ENCODE data around the gene AARS2.
"Not testable (repeated sequence)": the region's sequence is repeated elsewhere in the genome, so short reads cannot be mapped to it uniquely, and the experiment has no call there.

Gene AARS2

DNA sequence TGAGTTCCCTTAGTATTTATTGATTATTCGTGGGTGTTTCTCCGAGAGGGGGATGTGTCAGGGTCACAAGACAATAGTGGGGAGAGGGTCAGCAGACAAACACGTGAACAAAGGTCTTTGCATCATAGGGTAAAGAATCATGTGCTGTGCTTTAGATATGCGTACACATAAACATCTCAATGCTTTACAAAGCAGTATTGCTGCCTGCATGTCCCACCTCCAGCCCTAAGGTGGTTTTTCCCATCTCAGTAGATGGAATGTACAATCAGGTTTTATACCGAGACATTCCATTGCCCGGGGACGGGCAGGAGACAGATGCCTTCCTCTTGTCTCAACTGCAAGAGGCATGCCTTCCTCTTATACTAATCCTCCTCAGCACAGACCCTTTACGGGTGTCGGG, 15.1 kb upstream of the AARS2 start:
- DNase-seq = not testable (repeated sequence)

DNA sequence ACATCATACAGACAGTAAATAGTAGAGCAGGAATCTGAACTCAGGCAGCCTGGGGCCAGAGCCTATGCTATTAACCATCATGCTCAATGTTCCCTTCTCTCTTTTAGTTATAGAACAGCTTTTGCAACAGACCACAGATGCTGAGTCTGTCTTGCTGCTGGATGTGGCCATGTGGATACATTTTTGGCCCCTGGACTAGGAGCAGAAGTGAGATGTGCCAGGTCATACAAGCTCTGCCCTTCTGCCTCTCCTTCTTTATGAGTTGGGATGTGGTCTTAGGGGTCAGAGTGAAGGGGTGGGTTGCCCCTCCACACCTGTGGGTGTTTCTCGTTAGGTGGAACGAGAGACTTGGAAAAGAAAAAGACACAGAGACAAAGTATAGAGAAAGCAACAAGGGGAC, 14.6 kb upstream of the AARS2 start:
- DNase-seq = no peak

DNA sequence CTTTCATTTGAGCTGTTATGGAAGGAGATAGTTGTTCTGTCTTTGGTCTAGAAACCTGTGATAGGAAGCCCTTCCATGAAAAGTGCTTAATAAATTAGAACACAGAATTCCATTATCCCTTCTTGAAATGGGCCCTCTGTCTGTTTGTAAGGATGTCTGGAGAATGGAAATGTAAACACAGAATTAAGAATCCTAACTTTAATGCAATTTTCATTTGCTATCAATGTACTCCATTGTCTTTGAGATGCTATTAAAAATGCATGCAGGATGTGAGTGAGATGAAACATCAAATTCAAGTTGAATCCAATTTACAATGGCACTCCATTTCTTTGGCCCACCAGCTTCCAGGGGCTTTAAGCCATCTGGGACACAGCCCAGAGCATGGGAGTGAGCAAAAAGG, 13.9 kb upstream of the AARS2 start:
- DNase-seq = no peak

DNA sequence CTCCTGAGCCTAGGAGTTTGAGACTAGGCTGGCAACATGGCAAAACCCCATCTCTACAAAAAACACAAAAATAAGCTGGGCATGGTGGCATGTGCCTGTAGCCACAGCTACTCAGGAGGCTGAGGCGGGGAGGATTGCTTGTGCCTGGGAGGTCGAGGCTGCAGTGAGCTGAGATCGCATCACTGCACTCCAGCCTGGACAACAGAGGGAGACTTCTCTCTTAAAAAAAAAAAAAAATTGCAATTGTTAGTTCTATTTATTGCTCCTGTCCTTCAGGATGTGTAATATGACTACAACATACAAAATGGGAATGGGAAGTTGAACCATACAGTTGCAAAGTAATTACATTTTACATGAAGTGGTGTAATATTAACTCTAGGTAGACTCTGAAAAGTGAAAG, 8.1 kb upstream of the AARS2 start:
- no peak for DNase-seq

DNA sequence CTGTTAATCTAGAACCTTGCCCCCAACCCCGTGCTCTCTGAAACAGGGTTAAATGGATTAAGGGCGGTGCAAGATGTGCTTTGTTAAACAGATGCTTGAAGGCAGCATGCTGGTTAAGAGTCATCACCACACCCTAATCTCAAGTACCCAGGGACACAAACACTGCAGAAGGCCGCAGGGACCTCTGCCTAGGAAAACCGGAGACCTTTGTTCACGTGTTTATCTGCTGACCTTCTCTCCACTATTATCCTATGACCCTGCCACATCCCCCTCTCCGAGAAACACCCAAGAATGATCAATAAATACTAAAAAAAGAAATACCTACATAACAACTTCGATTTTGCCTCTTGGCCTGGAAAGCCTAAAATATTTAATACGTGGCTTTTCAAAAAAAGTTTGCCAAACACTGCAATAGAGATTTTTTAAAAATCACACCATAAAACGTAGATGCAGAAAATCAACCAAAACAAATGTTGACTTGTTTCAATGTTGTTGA, 4.0 kb upstream of the AARS2 start:
- DNase-seq = not testable (repeated sequence)

DNA sequence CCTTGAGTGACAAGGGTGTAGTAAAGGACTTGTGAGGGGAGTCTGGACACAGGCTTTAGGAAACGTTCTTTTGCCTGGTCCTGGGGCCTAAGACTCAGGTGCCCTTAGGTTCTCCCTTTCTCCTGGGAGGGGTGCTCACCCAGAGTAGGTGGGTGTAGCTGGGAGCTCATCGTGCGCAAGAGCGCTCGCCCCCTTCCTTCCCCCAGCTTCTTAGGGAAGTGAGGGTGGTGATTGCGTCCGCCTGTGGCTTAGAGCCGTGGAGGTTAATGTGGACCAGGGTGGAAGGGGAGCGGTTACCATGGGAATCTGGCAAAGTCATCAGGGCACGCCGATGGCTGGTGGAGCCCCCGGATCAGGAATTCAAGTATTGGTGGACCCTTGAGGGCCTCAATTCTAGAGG, 3.3 kb upstream of the AARS2 start:
- no peak for DNase-seq

DNA sequence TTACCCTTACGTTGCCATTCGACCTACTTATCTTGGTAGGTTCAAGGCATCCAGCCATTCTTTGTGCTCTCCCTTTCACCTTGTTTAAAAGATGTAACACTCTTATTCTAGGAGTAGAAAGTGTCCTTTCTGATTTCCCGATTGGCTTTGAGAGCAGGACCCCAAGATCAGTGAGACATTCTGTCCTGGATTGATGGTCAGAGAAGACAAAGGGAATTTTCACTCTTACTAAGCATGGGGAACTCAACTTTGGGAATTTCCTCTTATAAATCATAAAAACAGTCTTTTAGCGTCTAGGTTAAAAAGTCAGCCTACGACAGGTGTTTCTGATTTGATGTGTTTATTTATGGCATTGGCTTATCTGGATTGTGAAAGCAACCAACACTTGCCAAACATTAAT, 2.8 kb upstream of the AARS2 start:
- DNase-seq = no peak

DNA sequence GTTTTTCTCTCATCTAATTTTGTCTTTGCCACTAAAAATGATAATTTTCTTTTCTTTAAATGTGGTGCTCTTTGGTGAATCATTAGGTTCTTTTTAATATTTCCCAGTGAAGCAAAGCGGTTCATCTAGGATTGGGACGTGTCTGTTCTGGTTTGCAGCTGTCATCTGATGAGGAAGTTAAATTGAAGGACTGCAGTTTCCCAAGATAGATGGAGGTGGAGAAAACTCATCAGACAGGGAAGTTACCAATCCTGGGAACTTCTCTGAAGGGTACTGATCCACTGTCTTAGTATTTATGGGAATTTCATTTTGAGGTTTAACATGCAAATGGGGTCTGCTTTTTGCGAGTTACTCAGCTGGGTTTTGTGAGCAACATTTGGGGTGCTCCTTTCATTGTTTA, 2.4 kb upstream of the AARS2 start:
- DNase-seq = no peak

DNA sequence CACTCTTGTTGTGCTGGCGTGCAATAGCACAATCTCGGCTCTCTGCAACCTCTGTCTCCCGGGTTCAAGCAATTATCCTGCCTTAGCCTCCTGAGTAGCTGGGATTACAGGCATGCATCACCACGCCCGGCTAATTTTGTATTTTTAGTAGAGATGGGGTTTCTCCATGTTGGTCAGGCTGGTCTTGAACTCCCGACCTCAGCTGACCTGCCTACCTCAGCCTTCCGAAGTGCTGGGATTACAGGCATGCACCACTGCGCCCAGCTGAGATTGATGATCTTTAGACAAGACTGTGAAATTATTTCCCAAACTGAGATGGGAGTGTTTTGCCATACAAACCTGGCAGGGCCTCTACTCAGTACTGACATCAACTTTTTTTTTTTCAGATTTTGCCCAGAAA, 1.5 kb upstream of the AARS2 start:
- not testable (repeated sequence) for DNase-seq

DNA sequence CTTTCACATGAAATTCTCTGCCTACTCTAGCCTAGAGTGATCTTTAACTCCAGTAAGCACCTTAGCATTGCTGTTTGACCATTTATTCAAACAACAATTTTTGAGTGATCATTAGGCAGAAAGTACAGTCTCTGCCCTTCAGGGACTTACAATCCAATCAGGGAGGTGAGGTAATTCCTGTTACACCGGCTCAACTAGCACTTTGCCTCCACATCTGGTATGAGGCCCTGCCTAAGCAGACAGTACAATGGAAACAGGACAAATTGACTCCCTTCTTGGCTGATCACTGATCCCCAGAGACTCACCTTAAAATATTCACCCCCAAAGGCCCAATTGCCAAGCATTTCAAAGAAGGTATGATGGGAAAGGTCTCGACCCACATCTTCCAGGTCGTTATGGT, 1.4 kb downstream of the AARS2 start:
- no peak for DNase-seq

DNA sequence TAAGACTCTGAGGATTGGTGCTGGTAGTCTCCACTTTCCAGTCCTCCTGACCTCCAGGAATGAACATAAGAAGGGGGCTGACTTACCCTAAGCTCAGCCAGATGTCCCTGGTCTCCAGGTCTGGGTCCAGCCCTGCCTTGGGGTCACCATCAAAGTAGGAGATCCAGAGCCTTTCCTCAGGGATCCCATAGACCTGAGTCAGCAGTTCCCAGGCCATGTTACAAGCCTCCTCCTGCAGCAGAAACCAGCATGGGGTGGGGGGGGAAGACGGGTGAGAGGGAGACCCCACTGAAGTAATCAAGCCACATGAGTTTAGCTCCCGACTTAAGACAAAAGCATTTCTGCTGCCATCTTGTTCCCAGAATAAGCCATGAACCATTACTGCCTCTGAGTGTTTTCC, 1.8 kb downstream of the AARS2 start:
- DNase-seq = no peak

DNA sequence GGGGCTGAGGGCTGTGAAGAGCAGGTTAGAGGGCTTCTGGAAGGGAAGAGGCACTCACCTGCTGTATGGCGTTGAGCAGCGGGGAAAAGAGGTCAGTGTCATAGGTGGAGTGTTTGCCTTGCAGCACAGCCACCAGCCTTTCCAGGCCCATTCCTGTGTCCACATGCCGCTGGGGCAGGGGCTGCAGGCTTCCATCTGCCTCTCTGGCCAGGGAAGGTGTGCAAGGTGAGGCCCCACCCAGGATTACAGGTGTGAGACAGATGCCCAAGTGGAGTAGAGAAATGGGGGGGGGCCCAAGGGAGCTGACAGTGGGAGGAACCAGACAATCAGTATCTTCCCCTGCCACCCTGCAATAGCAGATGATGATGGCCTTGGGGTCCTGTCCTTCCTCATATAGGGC, 2.9 kb downstream of the AARS2 start:
- DNase-seq = no peak

DNA sequence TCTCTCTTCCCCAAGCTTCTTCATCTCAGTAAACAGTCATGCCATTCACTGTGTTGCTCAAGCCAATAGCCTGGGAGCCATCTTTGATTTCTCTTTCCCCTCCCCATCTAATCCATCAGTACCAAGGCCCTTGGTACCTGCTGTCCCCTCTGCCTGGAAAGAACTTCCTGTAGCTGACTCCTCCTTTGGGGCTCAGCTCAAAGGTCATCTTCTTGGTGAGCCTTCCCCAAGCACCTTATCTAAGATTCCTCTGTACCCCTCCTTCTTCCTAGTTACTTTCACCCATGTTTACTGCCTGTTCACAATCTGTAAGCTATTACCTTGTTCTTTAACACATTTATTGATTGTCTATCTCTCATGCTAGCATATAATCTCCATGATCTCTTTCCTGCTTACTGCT, 3.5 kb downstream of the AARS2 start:
- no peak for DNase-seq

DNA sequence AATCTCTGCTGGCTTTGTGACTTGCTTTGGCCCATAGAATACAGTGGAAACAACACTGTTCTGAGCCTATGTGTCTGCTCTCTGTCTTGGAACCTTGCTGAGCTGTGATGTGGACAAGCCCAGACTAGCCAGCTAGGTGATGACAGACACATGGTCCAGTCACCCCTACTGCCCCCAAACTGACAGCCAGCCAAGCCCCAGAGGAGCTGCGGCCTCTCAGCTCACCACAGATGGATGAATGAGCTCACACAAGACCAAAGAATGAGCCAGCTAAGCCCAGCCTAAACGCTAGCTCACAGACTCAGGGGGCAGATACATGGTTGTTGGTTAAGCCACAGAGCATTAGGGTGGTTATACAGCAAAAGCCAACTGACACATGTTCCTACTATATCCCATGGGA, 4.1 kb downstream of the AARS2 start:
- DNase-seq = no peak

DNA sequence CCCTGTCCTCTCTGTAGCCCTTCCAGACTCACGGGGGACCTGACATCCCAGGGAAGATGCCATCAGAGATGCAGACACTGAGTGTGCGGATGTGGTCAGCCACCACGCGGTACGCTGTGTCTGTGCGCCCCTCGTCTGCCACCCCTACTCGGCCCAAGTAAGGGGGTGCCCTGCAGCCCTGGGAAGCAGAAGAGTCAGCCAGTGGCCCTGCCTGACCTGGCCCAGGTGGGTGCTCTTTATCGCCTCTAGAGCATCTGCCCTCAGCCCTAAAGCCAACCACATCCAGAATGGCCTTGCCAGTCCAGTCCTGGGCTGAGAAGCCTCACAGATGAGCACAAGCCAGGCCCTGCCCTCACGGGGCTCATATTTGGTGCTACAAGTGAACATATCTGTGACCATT, 5.9 kb downstream of the AARS2 start:
- no peak for DNase-seq

DNA sequence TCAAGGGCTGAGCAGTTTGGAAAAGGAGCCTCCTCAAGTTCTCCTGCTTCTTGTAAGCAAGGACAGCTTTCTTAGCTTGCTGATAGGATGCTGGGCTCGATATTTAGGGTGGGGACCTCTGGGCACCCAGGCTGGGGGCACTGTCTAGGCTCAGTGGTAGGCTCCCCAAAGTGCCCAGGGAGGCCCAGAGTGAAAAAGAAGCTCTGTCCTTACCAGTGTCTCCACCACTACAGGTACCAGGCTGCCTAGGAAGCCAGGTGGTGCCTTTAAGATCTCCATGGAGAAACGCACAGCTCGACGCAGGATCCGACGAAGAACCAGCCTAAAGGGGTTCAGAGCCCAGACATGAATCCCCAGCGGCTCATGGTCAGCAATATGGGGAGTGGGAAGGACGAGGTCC, 6.4 kb downstream of the AARS2 start:
- DNase-seq = no peak

DNA sequence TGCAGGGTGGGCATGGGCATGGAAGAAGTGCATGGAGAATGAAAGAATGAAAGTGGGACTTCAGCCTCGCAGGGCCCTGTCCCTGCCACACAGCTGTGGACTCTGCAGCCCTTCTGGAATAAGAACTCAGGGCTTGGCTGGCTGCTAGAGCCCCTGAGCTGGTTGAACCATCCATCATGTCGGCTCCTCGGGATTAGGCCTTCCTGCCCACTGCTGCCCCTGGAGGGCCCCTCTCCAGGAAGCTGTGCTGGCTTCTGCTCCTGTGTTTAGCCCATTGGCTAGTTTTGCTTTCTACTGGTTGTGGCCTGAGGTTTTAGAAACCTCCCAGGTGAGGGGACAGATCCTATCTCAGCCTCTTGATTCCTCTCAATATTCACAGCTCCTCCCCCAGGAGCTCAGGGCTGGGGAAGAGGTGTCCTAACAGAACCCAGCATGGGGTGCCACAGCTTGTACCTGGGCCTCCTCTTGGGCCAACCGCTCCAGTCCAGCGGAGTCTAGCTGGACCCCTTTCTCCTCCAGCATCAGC, 7.9 kb downstream of the AARS2 start:
- no peak for DNase-seq

DNA sequence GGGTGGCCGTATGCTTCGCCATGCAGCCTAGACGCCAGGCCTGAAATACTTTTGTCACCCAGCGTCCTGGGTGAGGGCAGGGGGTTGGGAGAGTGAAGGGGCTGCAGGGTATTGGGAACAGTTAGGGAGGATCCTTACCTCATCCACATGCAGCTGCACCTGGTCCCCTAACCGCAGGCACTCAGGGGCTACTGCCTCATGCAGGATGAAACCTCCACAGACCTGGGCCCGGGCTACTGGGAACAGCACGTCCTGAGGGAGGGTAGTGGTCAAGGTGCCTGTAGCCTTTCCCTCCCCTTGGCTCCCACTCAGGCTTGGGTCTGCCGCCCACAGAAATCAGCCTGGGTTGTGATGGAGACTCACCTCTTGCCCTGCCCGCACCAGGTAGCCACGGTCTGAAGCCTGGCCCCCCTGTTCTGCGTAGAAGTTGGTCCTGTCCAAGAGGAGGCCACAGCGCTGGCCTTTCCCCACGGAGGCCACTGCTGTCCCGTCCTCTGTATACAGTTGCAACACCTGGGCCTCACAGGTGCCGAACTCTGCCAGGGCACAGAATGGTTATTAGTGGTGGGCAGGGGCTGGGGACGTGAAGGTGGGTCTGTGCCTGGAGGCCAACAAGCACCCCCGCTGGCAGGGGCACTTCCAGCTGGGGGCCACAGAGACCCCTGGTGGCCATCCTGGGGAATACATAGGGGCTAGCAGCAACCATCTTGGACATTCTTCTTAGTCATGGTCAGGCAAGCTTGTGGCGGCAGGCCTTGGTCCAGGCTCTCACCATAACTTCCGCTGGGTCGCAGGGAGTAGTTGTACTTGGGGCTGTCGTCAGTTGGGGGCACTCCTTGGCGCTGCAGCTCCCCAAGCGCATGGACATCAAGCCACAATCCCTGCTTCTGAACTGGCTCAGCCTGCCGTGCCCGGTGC, 8.6 kb downstream of the AARS2 start:
- no peak for DNase-seq

DNA sequence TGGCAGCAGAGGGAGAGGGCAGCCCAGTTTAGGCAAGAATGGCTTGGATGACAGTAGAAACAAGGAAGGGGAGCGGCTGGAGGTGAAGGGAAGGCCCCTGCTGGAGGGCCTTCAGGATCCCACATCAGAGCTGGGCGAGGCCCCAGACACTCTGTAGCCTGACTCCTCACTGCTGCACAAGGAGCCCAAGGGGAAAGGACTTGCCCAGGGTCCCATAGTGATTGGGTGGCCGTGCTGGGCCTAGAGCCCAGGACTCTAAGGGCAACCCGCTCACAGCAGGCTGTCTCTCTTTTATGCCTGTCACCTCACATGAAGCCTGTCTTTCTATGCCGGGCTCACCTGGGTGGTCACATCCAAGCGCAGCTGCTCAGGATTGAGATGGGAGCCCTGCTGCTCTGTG, 9.3 kb downstream of the AARS2 start:
- no peak for DNase-seq

DNA sequence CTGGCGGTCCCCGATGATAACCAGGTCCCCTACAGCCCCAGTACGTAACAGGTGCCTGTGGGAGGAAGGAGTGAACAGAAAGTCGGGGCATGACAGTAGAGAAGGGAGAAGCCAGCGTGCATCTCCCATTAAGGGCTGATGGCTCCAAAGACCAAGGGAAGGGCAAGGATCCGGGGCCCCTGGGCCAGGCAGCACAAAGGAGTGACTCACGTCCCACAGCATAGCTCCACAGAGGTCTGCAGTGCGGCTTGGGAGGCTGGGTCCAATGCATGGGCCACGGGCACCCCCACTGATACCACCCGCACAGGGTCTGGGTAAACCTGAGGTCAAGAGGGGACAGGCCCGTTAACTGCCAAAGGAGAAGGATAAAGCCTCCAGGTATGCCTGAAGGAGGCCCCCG, 10.3 kb downstream of the AARS2 start:
- DNase-seq = no peak

DNA sequence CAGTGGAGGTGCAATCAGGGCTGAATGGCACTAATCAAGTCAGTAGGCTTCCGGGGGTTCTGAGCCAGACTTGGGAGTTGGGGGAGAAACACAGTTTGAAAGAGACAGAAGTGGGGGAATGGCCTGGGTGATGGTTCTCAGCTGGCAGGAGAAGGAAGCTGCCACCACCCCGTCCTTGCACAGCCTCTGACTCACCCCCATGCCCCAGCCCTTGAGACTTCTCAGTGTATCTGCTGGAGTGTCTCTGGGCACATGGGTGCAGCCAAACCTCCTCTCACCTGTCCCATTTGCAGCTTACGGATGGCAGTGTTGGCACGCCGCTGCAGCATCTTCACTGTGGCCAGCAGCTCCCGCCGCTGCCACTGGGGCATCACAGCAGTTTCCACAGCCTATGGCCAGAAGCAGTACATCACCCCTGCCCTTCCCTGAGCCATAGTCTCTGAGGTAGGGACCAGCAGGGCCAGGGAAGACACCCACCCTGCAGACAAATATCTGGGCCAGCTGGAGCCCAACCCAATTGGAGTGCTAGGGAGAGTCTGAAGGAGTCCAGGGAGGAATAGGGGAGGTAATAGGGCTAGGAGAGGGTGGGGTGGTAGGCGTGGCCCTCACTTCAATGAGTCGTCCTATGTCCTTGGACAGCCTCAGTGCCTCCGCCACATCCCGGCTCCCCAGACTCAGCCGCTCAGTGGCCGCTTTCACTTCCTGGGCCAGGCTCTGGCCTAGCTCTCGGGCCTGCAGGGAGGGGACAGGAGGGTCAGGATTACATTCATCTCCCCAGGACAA, 11.2 kb downstream of the AARS2 start:
- no peak for DNase-seq

DNA sequence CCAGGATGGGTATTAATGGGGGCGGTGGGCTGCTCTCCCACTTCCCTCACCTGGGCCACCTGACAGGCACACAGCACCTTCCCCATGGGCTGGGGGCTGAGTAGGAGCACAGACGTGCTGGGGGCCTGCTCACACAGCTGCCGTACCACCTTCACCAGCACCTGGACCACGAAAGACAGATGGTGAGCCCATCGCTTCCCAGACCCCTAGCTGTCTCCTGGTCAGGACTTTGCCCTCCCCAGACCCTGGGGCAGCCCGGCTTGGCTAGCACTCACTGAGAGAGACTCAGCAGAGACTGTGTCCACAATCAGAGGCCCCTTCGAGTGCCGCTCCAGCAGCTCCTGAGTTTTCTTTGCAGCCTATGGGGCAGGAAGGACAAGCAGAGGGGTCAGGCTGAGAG, 12.0 kb downstream of the AARS2 start:
- DNase-seq = no peak

DNA sequence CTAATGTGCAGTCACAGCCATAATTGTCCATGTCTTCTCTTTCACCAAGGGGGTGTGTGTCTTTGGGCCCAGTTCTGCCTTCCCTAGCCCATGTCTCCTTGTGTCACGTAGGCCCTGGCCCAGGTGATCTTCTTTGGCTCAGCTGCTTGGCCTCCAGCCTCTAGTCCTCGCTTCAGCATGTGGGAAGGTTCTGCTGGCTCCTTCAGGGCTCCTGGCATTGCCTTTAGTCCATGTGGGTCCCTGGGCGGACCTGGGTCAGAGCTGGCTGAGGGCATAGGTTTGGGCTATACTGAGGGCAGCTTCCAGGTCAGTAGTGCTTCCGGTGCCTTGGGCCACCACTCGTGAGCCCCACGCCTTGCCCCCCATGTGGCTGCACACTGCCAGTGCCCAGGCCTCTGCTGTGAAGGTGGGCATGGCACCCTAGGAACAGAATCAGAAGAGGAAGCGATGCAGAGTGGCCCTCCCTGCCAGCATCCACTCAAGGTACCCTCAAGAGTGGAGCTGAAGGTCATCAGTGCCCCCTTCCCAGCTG, 12.8 kb downstream of the AARS2 start:
- DNase-seq = no peak

DNA sequence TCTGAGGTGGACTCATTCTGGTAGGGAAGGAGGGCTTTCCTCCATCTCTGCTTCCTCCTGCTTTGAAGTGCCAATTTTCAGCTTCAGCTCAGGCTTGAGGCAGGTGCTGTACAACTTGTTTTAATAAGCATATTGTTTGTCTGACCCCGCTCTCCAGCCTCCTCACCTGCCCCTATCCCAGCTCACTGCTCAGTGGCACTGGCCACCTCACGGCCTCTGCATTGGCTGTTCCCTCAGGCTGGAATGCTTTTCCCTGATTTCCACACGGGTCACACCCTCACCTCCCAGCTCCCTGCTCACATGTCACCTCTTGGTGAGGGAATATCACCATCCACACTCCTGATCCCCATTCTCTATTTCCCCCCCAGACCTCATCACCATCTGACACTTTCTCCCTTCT, 14.3 kb downstream of the AARS2 start:
- DNase-seq = no peak
